Effector memory CD4-positive, alpha-beta T cell (primary cell): ENCODE data around the gene TMEM121B.

Experiments used
- DNase-seq, 3 donors: peaks; one replicate each; pipeline ENCODE4 v3.0.0-alpha.2; 2020
- H3K27ac ChIP-seq: 2 replicates; pipeline ENCODE4 v1.7.0; 2013; ENCODE audit warnings: mild to moderate bottlenecking, low read length, moderate library complexity; ENCODE audit not compliant: insufficient read depth, poor library complexity, severe bottlenecking
- H3K27me3 ChIP-seq: replicated peaks from 2 replicates; pipeline ENCODE4 v1.7.0; 2013; ENCODE audit warnings: mild to moderate bottlenecking, low read length; ENCODE audit not compliant: insufficient read depth, control insufficient read depth, poor library complexity, severe bottlenecking
- H3K36me3 ChIP-seq: 2 replicates; pipeline ENCODE4 v1.7.0; 2013; ENCODE audit warnings: mild to moderate bottlenecking, low read length, moderate library complexity; ENCODE audit not compliant: control insufficient read depth, insufficient read depth
- H3K4me1 ChIP-seq: 2 replicates; pipeline ENCODE4 v1.7.0; 2013; ENCODE audit warnings: low read length, mild to moderate bottlenecking; ENCODE audit not compliant: control insufficient read depth, insufficient read depth, poor library complexity, severe bottlenecking
- H3K4me3 ChIP-seq: 2 replicates; pipeline ENCODE4 v1.7.0; 2013; ENCODE audit warnings: low read length, low read depth, mild to moderate bottlenecking; ENCODE audit not compliant: insufficient read depth, poor library complexity, severe bottlenecking
- H3K9me3 ChIP-seq: 2 replicates; pipeline ENCODE4 v1.7.0; 2013; ENCODE audit warnings: mild to moderate bottlenecking, low read length, moderate library complexity; ENCODE audit not compliant: control insufficient read depth
- total RNA-seq, 3 donors: gene quantifications; one replicate each; lab custom pipeline; 2026; lab: John Stamatoyannopoulos, UW

The TMEM121B gene
- total RNA-seq: 0 to 0.39 (median 0.09) reads per million in 3 donors

DNA sequence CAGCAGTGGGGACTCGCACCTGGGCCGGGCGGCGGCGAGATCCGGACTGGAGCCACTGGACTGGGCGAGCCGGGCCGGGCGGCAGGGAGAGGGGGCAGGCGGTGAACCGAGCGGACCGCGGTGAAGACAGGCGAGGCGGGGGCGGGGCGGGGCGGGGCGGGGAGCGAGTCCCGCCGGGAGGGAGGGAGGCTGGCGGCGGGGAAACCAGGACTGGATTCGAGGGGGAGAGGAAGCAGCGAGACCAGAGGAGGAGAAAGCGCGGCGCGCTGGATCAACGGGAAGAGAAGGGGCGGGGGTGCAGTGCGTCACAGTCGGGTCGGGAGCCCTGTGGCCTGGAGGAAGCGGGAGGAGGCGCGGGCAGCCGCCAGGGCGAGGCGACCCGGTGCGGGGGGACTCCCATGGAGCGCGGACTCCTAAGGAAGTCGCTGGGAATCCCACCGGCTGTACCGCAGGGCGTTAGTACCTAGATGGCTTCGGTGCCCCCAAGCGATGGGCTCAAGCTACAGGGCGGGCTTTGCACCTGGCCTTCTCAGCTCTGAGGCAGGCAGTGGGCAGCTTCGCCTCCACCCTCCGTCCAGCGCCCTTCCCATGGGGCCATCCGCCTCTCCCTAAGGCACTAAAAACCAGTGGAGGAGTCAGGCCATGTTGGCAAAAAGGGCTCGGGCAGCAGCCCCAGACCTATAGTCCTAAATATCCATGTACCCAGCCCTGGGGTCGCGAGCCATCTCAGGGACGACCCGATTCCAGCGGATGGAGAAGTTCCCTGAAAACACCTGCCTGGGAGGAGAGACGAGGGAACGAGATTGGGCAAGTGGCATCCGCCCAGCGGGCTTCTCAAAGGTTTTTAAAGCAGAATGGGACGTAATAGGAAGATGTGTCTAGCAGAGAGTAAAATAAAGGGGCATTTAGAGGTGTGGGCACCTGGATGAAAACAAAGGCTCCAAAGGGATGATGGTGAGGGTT lies at the start of gene TMEM121B:
TMEM121B (minus strand) TSS at position 128 of the 963 bp plus-strand sequence. CDS start 233 bp downstream, outside the sequence.
- DNase-seq: no peak
- Histone ChIP-seq H3K4me3 (peak within 1 kb of the TSS; percentile 51), H3K36me3 (no peaks in the 10 kb centered on the region), H3K27me3 (peaks cover 10% of the 10 kb centered on the region), H3K27ac (no peak within 1 kb of the TSS), H3K4me1 (peaks cover 44% of the 10 kb centered on the region), H3K9me3 (no peaks in the 10 kb centered on the region)

DNA sequence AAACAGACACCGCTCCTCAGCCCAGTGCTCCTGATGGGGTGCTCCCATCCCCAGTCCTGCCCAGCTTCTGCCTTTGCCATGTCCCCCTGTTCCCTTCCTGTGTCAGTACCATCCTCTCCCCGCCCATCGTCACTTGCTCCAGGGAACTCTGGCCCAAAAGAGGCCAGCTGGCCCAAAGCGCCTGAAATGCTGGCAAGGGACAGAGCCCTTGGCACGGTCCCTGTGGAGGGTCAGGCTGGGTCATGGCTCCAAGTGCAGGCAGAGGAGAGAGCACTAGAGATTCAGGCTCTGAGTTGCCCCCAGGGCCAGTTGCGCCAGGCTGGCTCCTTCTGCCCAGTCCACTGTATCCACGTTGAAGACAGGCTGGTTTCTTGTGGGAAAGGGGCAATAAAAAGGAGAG lies 46.3 kb upstream of the TMEM121B start:
- Histone ChIP-seq H3K4me1 (no peaks in the 10 kb centered on the region), H3K9me3 (no peaks in the 10 kb centered on the region), H3K36me3 (no peaks in the 10 kb centered on the region), H3K27ac (no peak overlapping the region), H3K27me3 (peaks cover 4% of the 10 kb centered on the region), H3K4me3 (no peak overlapping the region)
- DNase-seq: no peak

DNA sequence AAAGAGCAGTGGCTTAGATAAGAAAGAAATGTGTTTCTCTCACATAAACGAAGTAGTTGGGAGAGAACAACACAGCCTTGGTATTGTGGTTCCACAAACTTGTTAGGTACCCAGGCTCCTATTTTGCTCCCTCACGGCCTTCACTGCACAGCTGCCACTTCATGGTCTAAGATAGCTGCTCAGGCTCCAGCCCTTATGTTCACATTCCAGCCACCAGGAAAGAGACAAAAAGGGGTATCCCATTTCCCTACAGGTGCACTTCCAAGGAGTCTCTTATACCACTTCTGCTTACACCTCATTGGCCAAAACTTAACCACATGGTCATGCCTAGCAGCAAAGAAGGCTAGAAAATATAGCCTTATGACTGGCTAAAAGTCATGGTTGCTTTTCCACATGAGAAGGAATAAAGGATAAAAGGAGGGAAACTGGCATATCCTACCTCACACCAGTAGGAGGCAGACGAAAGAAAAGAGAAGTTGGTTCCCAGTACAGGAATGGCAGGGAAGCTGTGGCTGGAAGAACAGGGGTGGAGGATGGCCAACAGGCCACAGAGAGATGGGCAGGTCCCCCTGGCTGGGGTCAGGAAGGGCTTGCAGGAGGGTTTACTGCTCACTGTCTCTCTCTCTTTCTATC lies 43.3 kb upstream of the TMEM121B start:
- no peaks in the 10 kb centered on the region for H3K9me3 ChIP-seq
- no peak overlapping the region for H3K4me3 ChIP-seq
- no peak overlapping the region for H3K27ac ChIP-seq
- peaks cover 5% of the 10 kb centered on the region for H3K4me1 ChIP-seq
- H3K27me3 ChIP-seq: peaks cover 4% of the 10 kb centered on the region
- H3K36me3 ChIP-seq: no peaks in the 10 kb centered on the region
- no peak for DNase-seq

DNA sequence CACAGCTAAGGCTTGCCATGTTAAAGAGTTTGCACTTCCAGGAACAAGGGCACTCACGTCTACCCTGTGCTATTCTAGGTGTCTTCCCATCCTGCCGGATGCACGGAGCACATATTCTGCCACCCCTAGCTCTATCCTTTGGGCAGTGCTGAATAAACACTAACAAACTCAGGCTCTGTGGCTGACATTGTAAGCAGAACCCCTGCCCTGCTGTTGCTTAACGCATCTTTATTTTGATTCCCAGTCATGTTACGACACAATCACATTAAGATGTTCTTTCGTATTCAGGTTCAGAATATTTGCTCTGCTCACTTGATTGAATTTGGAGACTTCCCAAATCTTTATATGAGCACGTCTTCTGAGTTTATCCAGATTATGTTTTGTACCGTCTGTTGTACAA lies 41.6 kb upstream of the TMEM121B start:
- Histone ChIP-seq H3K4me3 (no peak overlapping the region), H3K4me1 (peaks cover 14% of the 10 kb centered on the region), H3K27me3 (no peaks in the 10 kb centered on the region), H3K27ac (no peak overlapping the region), H3K36me3 (no peaks in the 10 kb centered on the region), H3K9me3 (no peaks in the 10 kb centered on the region)
- no peak for DNase-seq

DNA sequence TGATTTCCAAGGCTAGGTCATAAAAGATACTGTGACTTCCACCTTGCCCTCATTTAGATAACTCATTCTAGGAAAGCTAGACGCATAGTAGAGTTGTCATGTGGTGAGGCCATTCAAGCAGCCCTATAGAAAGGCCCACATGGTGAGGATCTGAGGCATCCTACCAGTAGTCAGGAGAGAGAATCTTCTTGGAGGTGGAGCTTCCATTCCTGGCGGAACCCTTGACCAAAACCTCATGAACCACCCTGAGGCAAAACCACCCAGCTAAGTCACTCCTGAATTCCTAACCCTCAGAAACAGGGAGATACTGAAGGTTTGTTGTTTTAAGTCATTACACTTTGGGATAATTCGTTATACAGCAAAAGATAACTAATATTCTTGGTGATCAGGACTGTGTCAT lies 40.8 kb upstream of the TMEM121B start:
- no peaks in the 10 kb centered on the region for H3K27me3 ChIP-seq

DNA sequence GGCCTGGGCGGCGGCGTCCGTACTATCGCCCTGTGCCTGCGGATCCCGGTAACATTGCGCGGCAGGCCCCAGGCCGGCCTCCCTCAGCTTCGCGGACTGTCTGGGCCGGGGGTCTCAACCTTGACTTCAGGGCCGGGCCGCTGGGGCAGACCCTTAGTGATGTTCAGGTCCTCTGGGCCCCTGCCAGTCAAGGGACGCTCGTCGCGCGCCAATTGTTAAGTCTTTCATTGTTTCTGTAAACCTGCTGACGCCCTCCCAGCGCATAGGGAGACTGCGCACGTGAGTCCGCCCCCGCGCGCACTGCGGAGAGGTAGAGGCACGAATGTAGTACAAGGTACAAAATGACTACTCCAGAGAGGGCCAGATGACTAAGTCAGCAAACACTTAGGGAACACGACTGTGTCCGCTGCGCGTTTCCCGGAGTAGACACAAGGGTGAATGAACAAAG lies 38.4 kb upstream of the TMEM121B start:
- no peaks in the 10 kb centered on the region for H3K9me3 ChIP-seq
- H3K27ac ChIP-seq: peak overlapping the region; percentile 40
- peaks cover 20% of the 10 kb centered on the region for H3K4me1 ChIP-seq
- peak overlapping the region; percentile 65 for H3K4me3 ChIP-seq
- H3K36me3 ChIP-seq: no peaks in the 10 kb centered on the region
- H3K27me3 ChIP-seq: no peaks in the 10 kb centered on the region
- peak in 1 of 3 donors; percentile 8 for DNase-seq

More for the DNA sequence above, 40.8 kb upstream of the TMEM121B start:
- no peak overlapping the region for H3K27ac ChIP-seq
- no peak for DNase-seq
- H3K4me3 ChIP-seq: no peak overlapping the region
- peaks cover 20% of the 10 kb centered on the region for H3K4me1 ChIP-seq
- no peaks in the 10 kb centered on the region for H3K36me3 ChIP-seq
- H3K9me3 ChIP-seq: no peaks in the 10 kb centered on the region

DNA sequence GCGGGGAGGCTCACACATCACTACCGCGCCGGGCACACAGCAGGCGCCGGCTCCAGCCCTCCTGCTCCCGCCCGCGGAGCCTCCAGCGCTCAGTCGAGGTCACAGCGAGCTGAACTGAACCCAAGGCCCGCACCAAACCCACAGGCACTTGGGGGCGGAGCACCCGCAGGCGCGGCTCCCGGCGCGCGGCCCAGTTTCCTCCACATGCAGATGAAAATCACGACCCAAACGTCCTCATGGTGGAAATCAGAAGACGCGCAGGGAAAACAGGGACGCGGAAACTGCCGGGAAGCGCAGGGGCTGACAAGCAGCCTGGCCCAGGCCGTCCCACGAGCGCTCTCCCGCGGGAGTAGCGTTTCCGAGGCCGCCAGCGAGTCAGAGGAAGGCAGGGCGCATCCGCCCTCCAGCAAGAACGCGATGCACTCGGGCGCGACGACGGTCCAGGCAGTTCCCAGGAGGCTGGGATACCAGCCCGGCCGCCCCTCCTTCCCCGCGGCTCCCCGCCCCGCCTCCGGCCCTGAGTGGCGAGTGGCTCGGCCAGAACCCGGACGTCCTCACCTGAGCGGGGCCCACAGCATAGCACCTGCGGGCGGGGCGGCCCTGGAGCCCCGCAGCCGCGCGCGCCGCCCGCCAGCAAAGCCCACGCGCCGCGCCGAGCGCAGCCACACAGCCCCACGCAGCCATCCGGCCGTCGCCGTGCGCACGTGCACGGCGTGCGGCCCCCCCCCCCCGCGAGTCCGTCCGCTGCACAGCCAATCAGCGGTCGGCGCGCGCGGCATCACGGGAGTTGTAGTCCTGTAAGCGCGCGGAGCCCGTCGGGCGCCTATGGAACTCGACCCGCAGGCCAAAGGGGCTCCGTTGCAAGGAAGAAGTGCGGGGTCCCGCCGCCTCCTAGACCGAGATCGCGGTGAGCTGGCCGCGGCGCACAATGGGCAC lies 37.7 kb upstream of the TMEM121B start, which contains the start of gene HDHD5:
HDHD5 (minus strand) TSS at position 710 of the 936 bp plus-strand sequence; CDS start at position 684, 26 bp downstream.
- H3K36me3 ChIP-seq: no peaks in the 10 kb centered on the region
- peak; percentile 78 to 86 (median 80) for DNase-seq
- H3K4me3 ChIP-seq: peak within 1 kb of the TSS; percentile 65
- no peaks in the 10 kb centered on the region for H3K9me3 ChIP-seq
- H3K27ac ChIP-seq: peak within 1 kb of the TSS; percentile 67
- peaks cover 20% of the 10 kb centered on the region for H3K4me1 ChIP-seq
- no peaks in the 10 kb centered on the region for H3K27me3 ChIP-seq

DNA sequence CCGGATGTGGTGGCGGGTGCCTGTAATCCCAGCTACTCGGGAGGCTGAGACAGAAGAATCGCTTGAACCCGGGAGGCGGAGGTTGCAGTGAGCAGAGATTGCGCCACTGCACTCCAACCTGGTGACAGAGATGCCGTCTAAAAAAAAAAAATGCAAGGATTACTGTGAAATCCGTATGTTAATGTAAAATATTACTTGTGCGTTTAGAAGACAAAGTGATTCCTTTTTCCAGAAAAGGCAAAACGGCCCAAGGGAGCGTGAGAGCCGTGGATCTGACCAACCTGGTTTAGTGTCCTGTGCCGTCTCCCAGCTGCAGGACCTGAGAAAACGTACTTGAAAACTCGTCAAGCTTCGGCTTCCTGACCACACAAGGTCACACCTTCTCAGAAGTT lies 37.0 kb upstream of the TMEM121B start:
- H3K27me3 ChIP-seq: no peaks in the 10 kb centered on the region
- no peaks in the 10 kb centered on the region for H3K36me3 ChIP-seq
- peaks cover 20% of the 10 kb centered on the region for H3K4me1 ChIP-seq
- H3K9me3 ChIP-seq: no peaks in the 10 kb centered on the region
- H3K4me3 ChIP-seq: peak overlapping the region; percentile 60
- DNase-seq: no peak
- H3K27ac ChIP-seq: peak overlapping the region; percentile 67

DNA sequence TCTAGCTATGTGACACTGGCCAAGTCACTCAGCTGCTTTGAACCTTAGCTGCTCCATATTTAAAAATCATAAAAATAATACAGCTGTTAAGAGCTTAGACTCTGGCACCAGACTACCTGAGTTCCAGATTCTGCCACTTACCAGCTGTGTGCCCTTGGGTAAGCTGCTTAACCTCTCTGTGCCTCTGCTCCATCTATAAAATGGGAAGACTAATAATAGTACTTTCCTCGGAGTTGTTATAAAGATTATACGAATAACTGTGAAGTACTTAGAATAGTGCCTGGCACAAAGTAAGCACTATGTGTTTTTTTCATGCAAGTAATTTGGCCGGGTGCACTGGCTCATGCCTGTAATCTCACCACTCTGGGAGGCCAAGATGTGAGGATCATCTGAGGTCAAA lies 36.6 kb upstream of the TMEM121B start:
- Histone ChIP-seq H3K36me3 (no peaks in the 10 kb centered on the region), H3K4me1 (peaks cover 20% of the 10 kb centered on the region), H3K4me3 (no peak overlapping the region), H3K9me3 (no peaks in the 10 kb centered on the region), H3K27ac (no peak overlapping the region), H3K27me3 (no peaks in the 10 kb centered on the region)
- no peak for DNase-seq
